GM19397 (cell line): ENCODE data around the gene LRRC15.

Source experiments
- ATAC-seq: cut with Tn5 transposase; IDR thresholded peaks from one replicate; pipeline ENCODE4 v1.9.1; 2021; ENCODE audit warnings: mild to moderate bottlenecking, moderate library complexity; ENCODE audit not compliant: unreplicated experiment

The LRRC15 gene

GRCh38 chr3:194305356-194306108 lies 64.0 kb downstream of the LRRC15 start:
- no peak for ATAC-seq
